Hair follicle dermal papilla cell (primary cell): ENCODE data around the gene GDF11. TPM values are rescaled to one million over a fixed set of nuclear protein-coding genes. Genes with fewer than 3 reads are reported as not detected.

Experiments
- small RNA-seq: library from RNA; depleted of rRNA; stranded (forward); fragments of <200 nt; gene quantifications from one replicate; pipeline ENCODE3, GENCODE V24; 2012
- total RNA-seq: library from RNA; depleted of rRNA; stranded (reverse); fragments of >200 nt; gene quantifications from 2 replicates; pipeline ENCODE4 v1.2.3, GENCODE V29; 2012

GDF11 gene
- 8.1 and 9.6 TPM in 2 replicates for total RNA-seq

DNA sequence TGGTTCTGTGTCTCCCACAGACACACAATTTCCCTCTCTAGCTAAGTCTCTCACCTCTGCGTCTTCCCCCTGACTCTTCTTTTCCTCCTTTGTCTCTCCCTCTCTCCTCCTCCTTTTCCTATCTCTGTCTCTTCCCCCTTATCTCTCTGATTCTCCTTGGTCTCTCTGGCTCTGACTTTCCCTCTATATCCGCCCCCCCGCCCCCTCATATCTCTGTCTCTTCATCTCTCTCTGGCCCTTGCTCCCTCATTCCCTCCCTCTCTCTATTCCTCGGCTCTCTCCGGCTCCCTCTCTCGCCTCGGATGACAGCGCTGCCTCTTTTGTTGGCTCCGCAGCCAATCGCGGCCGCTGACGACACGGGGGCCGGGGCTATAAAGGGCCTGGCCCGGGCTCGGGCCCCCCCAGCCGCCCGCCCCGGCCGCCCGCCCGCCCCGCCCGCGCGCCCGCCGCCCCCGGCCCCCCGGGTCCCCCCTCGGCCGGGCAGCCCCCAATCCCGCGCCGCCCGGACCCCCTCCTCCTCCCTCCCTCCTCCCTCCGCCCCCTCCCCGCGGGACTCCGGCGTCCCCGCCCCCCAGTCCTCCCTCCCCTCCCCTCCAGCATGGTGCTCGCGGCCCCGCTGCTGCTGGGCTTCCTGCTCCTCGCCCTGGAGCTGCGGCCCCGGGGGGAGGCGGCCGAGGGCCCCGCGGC, at the start of gene GDF11:
Gene GDF11 (plus strand): TSS at position 404 of the 687 bp plus-strand sequence. CDS start 195 bp downstream, at position 599.

DNA sequence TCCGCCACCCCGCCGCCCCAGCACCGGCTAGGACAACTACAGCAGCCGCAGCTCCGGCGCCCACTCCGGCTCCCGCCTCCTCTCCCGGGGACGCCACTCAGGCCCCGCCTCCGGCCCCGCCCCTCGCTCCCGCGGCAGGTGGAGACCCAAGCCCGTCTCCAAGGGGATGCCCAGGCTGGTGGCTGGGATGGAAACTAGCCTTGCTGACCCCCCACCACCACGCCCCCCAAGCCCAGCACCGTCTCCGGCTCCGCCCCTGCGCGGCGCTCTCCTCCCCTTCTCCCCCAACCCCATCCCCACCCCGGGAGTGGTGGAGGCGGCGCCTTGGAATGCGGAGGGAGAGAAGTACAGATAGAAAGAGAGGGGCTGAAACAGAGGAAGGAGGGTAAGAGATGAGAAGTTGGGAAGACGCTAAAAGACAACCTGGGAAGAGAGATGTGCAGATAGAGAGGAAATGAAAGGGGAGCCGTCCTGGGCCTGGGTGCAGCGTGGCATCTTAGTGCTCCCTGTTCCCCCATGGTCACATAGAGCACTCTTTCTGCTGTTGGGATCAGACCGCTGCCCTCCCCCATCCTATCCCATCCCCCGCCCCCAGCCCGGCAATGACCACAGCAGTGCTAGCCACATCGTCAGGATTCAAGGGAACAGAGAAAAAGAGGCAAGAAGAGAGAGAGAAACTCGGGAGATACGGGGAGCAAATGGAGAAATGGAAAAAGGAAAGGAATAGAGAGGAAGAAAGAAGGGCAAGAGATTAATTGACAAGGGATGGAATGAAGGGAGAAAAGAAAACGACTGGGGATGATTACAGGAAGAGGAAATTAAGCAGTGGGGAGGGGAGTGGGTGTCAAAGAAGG, 34.9 kb upstream of the GDF11 start, which contains the start of gene ITGA7:
Gene ITGA7 (minus strand): TSS at position 64 of the 854 bp plus-strand sequence. CDS start 222 bp downstream, outside the sequence.

DNA sequence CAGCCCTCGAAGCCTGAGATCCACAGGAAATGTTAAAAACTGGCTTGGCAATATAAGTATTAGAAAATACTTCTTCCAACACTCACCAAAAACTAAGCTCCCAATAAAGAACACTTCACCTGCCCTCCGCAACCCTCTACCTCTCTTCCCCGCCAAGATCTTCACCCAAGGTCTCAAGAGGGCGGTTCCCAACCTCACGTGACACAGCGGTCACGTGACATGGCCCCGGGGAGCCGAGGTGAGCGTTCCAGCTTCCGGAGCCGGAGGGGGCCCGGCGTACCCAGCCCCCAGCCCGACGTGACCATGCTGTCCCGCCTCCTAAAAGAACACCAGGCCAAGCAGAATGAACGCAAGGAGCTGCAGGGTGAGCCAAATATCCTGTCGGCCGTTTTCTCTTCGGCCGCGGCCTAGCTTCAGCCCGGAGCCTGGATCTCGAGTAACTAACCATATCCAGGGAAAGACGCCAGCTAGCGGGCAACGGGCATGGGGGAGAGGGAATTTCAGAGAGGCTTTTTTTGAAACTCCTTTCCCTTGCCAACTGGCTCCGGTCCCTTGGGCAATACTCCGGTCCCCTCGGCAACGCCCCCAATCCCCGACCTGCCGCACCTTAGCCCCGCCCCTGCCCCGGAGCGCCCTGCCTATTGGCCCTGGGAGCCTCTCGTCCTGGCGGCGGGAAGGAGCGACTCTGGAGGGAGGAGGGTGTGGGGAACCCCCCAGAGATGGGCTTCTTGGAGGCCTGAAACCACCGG, 26.9 kb upstream of the GDF11 start, which contains the start of gene BLOC1S1:
Gene BLOC1S1 (plus strand): TSS at position 214 of the 749 bp plus-strand sequence. CDS start 6 bp downstream, at position 220.

DNA sequence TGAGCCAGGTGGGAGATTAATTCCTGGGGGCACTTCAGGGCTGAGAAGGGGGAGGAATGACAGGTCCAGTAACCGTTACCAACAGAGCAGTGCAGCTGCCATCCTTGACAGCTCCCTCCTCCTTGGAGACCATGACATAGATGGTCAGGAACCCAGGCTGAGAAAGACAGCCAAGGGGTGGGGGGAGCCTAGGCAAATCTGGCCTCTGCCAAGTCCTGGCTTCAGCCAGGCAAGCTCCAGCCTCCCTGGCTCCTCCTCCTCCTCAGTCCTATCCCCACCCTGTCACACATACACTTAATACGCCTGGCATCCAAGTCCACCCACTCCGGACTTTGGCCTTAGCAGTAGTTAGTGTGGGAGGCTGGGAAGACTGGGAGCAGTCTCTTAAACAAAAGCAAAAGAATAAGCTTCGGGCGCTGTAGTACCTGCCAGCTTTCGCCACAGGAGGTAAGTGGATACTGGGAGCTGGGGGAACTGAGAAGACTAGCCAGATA, 22.8 kb upstream of the GDF11 start, which contains the start of gene RDH5:
Gene RDH5 (plus strand): TSS at position 323 of the 494 bp plus-strand sequence. CDS start 792 bp downstream, outside the sequence.

DNA sequence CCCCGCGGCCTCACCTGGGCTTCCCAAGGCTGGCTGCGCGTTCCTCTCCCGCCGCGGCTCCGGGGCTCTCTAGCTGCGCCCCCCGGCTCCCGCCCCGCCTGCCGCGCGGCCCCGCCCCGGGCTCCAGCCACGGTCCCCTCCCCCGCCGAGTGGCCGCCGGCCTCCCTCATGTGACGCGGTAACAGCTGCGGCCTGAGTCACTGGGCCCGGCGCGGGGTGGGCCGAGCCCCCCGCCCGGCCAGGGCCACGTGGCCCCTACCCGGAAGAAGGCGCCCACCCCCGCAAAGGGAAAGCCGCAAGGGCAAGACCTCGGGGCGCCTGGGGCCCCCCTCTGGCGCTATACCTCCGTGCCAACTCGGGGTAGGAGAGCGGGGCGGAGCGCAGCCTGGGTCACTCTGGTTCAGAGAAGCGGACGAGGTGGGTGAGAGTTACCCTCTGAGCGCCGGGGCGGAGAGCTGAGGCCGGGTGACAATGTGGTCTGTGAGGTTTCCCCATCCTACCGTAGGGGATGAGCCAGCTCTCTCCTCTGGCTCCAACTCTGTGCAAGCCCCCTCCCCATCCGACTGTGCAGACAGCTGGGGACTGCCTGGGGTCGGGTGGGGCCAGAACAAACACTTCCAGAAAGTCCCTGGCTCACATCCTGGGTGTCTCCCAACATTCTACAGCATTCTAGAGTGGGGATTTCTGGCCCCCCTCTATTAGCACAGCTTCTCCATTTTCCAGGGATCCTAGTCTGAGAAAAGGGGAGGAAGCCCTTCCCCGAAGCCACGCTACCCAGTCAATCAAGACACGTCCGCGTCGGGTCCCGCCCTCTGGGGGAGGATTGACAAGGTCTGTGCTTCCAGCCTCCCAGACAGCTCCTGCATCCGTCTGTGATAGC, 13.7 kb upstream of the GDF11 start, which contains the start of gene CD63:
Gene CD63 (minus strand): TSS at position 71 of the 880 bp plus-strand sequence. CDS start 668 bp downstream, outside the sequence.

Small RNA genes within 50 kb of the gene (small RNA-seq; reads per million reads assigned to genes)
- gene AC009779.1 (not detected), gene RF00017 (not detected)

Other genes starting within 250 kb of the GDF11 start
- gene OR6C4, start 193.5 kb upstream of the GDF11 start, total RNA-seq, result not detected in 2 replicates
- gene OR2AP1, start 170.7 kb upstream of the GDF11 start, total RNA-seq, result not detected in 2 replicates
- gene OR10P1, start 106.2 kb upstream of the GDF11 start, total RNA-seq, result not detected in 2 replicates
- 4.4 and 7.7 TPM in 2 replicates for gene ITGA7, start 35.2 kb upstream of the GDF11 start, total RNA-seq
- gene BLOC1S1, start 27.1 kb upstream of the GDF11 start, total RNA-seq, result 51.0 and 56.1 TPM in 2 replicates
- gene RDH5, start 22.7 kb upstream of the GDF11 start, total RNA-seq, result 16.7 and 47.7 TPM in 2 replicates
- 1,008 and 1,281 TPM in 2 replicates for gene CD63, start 14.1 kb upstream of the GDF11 start, total RNA-seq
- 34.1 and 40.0 TPM in 2 replicates for gene SARNP, start 74.6 kb downstream of the GDF11 start, total RNA-seq
- gene ORMDL2, start 74.9 kb downstream of the GDF11 start, total RNA-seq, result 13.0 and 14.7 TPM in 2 replicates
- 59.7 and 66.5 TPM in 2 replicates for gene DNAJC14, start 86.5 kb downstream of the GDF11 start, total RNA-seq
- 15.4 and 16.1 TPM in 2 replicates for gene MMP19, start 99.8 kb downstream of the GDF11 start, total RNA-seq
- 25.2 and 29.8 TPM in 2 replicates for gene PYM1, start 184.8 kb downstream of the GDF11 start, total RNA-seq
- 51.0 and 60.5 TPM in 2 replicates for gene DGKA, start 188.0 kb downstream of the GDF11 start, total RNA-seq
- 1.1 and 2.9 TPM in 2 replicates for gene PMEL, start 222.9 kb downstream of the GDF11 start, total RNA-seq
- 14.1 and 17.7 TPM in 2 replicates for gene CDK2, start 223.7 kb downstream of the GDF11 start, total RNA-seq
- gene RAB5B, start 231.0 kb downstream of the GDF11 start, total RNA-seq, result 92.8 and 93.1 TPM in 2 replicates